ENCODE measurements around the gene GLYR1.

GLYR1 gene

DNA sequence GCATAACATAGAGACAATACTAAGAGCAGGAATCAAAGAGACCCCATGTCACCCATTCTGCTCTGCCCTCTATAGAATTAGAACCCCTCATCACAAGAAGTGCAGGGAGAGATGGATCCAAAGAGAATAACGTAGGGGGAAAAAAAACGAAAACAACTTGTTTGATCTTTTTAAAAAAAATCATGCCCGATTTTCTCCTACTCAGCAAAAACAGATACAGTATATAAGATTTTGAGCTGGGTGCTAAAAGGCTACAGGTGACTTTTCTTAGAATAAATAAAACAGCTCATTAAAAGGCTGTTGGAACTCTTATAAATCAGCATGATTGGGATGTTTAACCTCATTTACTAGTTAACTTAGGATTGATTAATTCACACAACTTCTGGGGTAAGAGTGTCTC is 17.6 kb upstream of the GLYR1 start:
- TF ChIP-seq FOXP2 (optimal IDR thresholded peaks at IDR 0.05; ENCODE audit: borderline replicate concordance, extremely low read depth, extremely low read length, insufficient read depth): no peak
- TF ChIP-seq TAF1 (IDR thresholded peaks at IDR 0.05; ENCODE audit: borderline replicate concordance, insufficient read depth, low read length): no peak
- no peak for TF ChIP-seq REST (IDR thresholded peaks at IDR 0.05; ENCODE audit: insufficient read depth in 1 of 2, low read depth in 2 of 2, low read length in 2 of 2)
- no peak for TF ChIP-seq SIN3A (IDR thresholded peaks at IDR 0.05; ENCODE audit: borderline replicate concordance, insufficient read depth, low read length)
- TF ChIP-seq POLR2AphosphoS5 (IDR thresholded peaks at IDR 0.05; ENCODE audit: low read depth, low read length): no peak

DNA sequence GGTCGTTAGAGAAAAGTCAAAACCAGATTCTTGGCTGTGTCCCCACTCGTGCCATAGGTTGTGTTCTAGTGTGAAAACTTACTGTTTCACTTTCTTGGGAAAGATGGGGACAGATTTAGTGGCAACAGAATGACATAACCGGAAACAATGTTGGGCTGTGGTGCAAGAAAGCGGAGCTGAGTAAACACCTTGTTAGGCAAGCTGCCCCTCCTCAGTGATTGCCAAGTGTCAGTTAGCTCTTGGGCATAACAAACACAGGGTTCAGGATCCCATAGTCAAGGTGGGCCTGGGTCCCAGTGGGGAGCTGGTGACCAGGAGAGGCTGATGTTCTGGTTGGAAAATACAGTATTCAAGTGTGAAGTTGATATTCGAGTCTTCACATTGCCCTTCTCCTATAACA is 15.6 kb upstream of the GLYR1 start:
- TF ChIP-seq FOXP2 (optimal IDR thresholded peaks at IDR 0.05; ENCODE audit: borderline replicate concordance, extremely low read depth, extremely low read length, insufficient read depth) (no peak), TAF1 (IDR thresholded peaks at IDR 0.05; ENCODE audit: borderline replicate concordance, insufficient read depth, low read length) (no peak), POLR2AphosphoS5 (IDR thresholded peaks at IDR 0.05; ENCODE audit: low read depth, low read length) (no peak), REST (IDR thresholded peaks at IDR 0.05; ENCODE audit: insufficient read depth in 1 of 2, low read depth in 2 of 2, low read length in 2 of 2) (no peak), SIN3A (IDR thresholded peaks at IDR 0.05; ENCODE audit: borderline replicate concordance, insufficient read depth, low read length) (no peak)

- TF ChIP-seq TAF1 (IDR thresholded peaks at IDR 0.05; ENCODE audit: borderline replicate concordance, insufficient read depth, low read length) (no peak), POLR2AphosphoS5 (IDR thresholded peaks at IDR 0.05; ENCODE audit: low read depth, low read length) (no peak), FOXP2 (optimal IDR thresholded peaks at IDR 0.05; ENCODE audit: borderline replicate concordance, extremely low read depth, extremely low read length, insufficient read depth) (no peak), SIN3A (IDR thresholded peaks at IDR 0.05; ENCODE audit: borderline replicate concordance, insufficient read depth, low read length) (no peak), REST (IDR thresholded peaks at IDR 0.05; ENCODE audit: insufficient read depth in 1 of 2, low read depth in 2 of 2, low read length in 2 of 2) (no peak)
These were observed 13.7 kb upstream of the GLYR1 start for GRCh38 chr16:4860727-4861342.

DNA sequence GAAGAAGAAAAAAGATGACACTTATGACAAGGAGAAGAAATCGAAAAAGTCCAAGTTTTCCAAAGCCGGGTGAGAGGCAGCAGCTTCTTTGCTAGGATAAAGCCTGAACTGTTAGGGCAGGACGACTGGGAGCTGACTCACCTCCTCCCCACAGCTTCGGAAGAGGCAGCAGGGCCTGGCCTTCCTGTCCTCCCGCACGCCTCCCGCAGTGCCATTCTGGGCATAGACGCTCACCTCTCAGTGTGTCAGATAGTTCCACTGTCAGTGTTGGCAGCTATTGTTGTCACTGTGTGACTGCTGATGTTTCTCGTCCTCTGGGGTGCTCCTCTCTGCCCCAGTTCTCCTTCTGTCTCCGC is 12.8 kb upstream of the GLYR1 start:
- TF ChIP-seq FOXP2 (optimal IDR thresholded peaks at IDR 0.05; ENCODE audit: borderline replicate concordance, extremely low read depth, extremely low read length, insufficient read depth) (no peak), POLR2AphosphoS5 (IDR thresholded peaks at IDR 0.05; ENCODE audit: low read depth, low read length) (no peak), SIN3A (IDR thresholded peaks at IDR 0.05; ENCODE audit: borderline replicate concordance, insufficient read depth, low read length) (no peak), REST (IDR thresholded peaks at IDR 0.05; ENCODE audit: insufficient read depth in 1 of 2, low read depth in 2 of 2, low read length in 2 of 2) (no peak), TAF1 (IDR thresholded peaks at IDR 0.05; ENCODE audit: borderline replicate concordance, insufficient read depth, low read length) (no peak)
